Uterus (tissue), 2 donors: ENCODE data around the gene RALGPS1.

Experiments
- POLR2A ChIP-seq, 2 donors: fragments of 450-650 bp; IDR thresholded peaks; one replicate each; pipeline ENCODE4 v1.6.1; 2016; ENCODE audit warnings: antibody characterized with exemption in 2 of 2, mild to moderate bottlenecking in 1 of 2, moderate library complexity in 1 of 2
- TF ChIP-seq, protein P1 (sequence below), 4 experiments: fragments of 200-600 bp in 2 of 4; fragments of 450-650 bp in 2 of 4; sonication (generic) in 2 of 4; IDR thresholded peaks; one replicate each; pipeline ENCODE4 v1.5.1; 2016 to 2019; ENCODE audit warnings: antibody characterized with exemption in 4 of 4, mild to moderate bottlenecking in 2 of 4, moderate library complexity in 1 of 4

DNA sequence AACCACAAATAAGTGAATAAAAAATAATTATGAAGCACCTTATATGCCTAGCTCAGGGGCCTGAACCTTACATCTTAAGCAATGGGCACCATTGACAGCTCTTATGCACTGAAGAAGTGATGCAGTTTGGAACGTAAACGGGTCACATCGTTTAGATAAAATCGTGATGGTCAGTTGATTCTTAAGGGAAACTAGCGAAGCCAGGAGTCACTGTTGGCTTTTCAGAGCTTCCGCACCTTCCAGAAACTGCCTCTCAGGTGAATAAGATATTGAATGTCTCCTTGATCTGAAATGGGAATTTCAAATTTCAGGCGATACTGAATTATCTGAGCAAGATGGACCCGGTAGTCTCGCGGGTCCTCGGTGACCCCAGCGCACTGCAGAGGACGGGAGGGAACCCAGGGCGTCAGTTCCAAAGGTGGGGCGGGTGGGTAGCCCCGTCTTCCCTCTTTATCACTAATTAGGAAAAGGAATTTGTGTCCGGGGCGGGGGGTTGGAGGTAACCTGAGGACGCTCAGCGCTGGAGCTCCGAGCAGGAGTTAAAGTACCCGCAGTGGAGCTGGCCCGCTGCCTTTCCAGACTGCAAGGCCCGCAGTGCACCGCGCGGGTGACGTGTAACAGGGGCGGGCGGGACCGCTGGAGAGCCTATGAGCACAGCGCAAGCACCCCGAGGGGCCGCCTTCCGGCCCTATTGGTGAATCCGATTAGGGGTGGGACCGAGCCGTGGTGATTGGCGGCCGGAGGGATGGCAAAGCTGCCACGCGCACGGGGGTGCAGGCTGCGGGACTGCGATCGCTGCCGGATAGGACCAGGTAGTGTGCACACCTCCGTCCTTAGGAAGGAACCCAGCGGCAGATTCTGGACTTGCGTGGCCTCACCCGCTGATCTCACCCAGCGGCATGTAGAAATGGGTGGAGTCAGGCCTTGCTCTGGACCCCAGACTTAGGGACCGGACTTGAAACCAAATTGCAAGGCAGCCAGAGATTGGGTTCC lies 330.3 kb downstream of the RALGPS1 start:
- TF ChIP-seq, protein P1, sequence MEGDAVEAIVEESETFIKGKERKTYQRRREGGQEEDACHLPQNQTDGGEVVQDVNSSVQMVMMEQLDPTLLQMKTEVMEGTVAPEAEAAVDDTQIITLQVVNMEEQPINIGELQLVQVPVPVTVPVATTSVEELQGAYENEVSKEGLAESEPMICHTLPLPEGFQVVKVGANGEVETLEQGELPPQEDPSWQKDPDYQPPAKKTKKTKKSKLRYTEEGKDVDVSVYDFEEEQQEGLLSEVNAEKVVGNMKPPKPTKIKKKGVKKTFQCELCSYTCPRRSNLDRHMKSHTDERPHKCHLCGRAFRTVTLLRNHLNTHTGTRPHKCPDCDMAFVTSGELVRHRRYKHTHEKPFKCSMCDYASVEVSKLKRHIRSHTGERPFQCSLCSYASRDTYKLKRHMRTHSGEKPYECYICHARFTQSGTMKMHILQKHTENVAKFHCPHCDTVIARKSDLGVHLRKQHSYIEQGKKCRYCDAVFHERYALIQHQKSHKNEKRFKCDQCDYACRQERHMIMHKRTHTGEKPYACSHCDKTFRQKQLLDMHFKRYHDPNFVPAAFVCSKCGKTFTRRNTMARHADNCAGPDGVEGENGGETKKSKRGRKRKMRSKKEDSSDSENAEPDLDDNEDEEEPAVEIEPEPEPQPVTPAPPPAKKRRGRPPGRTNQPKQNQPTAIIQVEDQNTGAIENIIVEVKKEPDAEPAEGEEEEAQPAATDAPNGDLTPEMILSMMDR (IDR thresholded peaks at IDR 0.05), result no peak
- peak; percentile 60 to 79 for TF ChIP-seq POLR2A (IDR thresholded peaks at IDR 0.05)
